DND-41 (cell line): ENCODE data around the gene USF3.

Experiments used
- ATAC-seq: fragments of 200-7000 bp; cut with Tn5 transposase; 3 replicates; pipeline ENCODE4 v1.9.1; 2021; ENCODE audit warnings: low read depth; ENCODE audit not compliant: insufficient read depth
- DNase-seq: peaks from one replicate; pipeline ENCODE4 v3.0.0-alpha.2; 2020
- H2AFZ ChIP-seq: 2 replicates; pipeline ENCODE4 v1.6.0; 2012; ENCODE audit warnings: low read depth, low read length
- H3K27ac ChIP-seq: 2 replicates; pipeline ENCODE4 v1.5.1; 2012; ENCODE audit warnings: low read length, inconsistent platforms
- H3K27me3 ChIP-seq: fragments of 200-600 bp; sonication (generic); 2 replicates; pipeline ENCODE4 v1.6.0; 2012; ENCODE audit warnings: low read length, mild to moderate bottlenecking, inconsistent platforms; ENCODE audit not compliant: insufficient read depth, poor library complexity
- H3K36me3 ChIP-seq: 2 replicates; pipeline ENCODE4 v1.5.1; 2012; ENCODE audit warnings: low read length, inconsistent platforms; ENCODE audit not compliant: insufficient read depth
- H3K4me1 ChIP-seq: 2 replicates; pipeline ENCODE4 v1.5.1; 2012; ENCODE audit warnings: mild to moderate bottlenecking, low read length; ENCODE audit not compliant: insufficient read depth
- H3K4me2 ChIP-seq: 2 replicates; pipeline ENCODE4 v1.6.0; 2012; ENCODE audit warnings: mild to moderate bottlenecking, moderate library complexity, low read length, inconsistent platforms; ENCODE audit not compliant: insufficient read depth
- H3K4me3 ChIP-seq, 2 experiments: fragments of 200-600 bp in 1 of 2; shearing (Covaris generic) in 1 of 2; 2 replicates each; pipeline ENCODE4 v1.5.1; 2012 to 2016; ENCODE audit warnings: inconsistent platforms in 2 of 2, low read length in 2 of 2, mild to moderate bottlenecking in 2 of 2, low read depth in 1 of 2, moderate library complexity in 1 of 2
- H3K79me2 ChIP-seq: 2 replicates; pipeline ENCODE4 v1.6.0; 2012; ENCODE audit warnings: low read length, inconsistent platforms; ENCODE audit not compliant: insufficient read depth
- H3K9ac ChIP-seq: 2 replicates; pipeline ENCODE4 v1.6.0; 2012; ENCODE audit warnings: low read depth, mild to moderate bottlenecking, inconsistent platforms, low read length, moderate library complexity
- H3K9me3 ChIP-seq: 2 replicates; pipeline ENCODE4 v1.5.1; 2012; ENCODE audit warnings: low read length, moderate library complexity, mild to moderate bottlenecking, inconsistent platforms; ENCODE audit not compliant: insufficient read depth, severe bottlenecking
- H4K20me1 ChIP-seq: 2 replicates; pipeline ENCODE4 v1.6.0; 2012; ENCODE audit warnings: low read length; ENCODE audit not compliant: insufficient read depth
- EZH2 ChIP-seq: IDR thresholded peaks from 3 replicates; pipeline ENCODE4 v1.6.1; 2012; ENCODE audit warnings: borderline replicate concordance, low read depth, mild to moderate bottlenecking, moderate library complexity, low read length, inconsistent platforms; ENCODE audit not compliant: severe bottlenecking
- TF ChIP-seq, protein P1 (sequence below): IDR thresholded peaks from 2 replicates; pipeline ENCODE4 v1.5.1; 2012; ENCODE audit warnings: borderline replicate concordance, low read length, moderate library complexity, mild to moderate bottlenecking; ENCODE audit not compliant: poor library complexity, severe bottlenecking; ENCODE audit errors: extremely low read depth

USF3 gene

DNA sequence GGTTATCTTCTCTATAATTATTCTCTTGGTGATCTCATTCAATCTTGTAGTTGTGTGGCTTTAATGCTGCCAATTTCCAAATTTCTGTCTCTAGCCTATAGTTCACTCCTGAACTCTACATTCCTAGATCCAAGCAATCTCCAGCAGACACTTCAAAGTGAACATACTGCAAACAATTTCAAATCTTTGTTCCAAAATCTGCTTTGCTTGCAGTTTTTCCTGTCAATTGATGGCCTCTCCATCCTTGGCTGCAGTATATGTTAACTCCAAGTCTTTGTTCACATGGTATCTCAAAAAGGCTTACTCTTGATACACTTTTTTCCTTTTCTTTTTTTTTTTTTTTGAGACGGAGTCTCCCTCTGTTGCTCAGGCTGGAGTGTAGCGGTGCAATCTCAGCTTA, 32.2 kb upstream of the USF3 start:
- Histone ChIP-seq H2AFZ (no peak overlapping the region), H3K9me3 (no peaks in the 10 kb centered on the region), H3K4me2 (no peak overlapping the region), H3K79me2 (peaks cover 93% of the 10 kb centered on the region), H3K36me3 (peaks cover 24% of the 10 kb centered on the region; the same call in 1 of the 2 replicates), H3K4me1 (no peaks in the 10 kb centered on the region), H4K20me1 (peaks cover 43% of the 10 kb centered on the region), H3K27ac (no peak overlapping the region), H3K9ac (no peak overlapping the region), H3K27me3 (no peaks in the 10 kb centered on the region), H3K4me3 (no peak overlapping the region)
- ATAC-seq = no peak
- TF ChIP-seq, protein P1, sequence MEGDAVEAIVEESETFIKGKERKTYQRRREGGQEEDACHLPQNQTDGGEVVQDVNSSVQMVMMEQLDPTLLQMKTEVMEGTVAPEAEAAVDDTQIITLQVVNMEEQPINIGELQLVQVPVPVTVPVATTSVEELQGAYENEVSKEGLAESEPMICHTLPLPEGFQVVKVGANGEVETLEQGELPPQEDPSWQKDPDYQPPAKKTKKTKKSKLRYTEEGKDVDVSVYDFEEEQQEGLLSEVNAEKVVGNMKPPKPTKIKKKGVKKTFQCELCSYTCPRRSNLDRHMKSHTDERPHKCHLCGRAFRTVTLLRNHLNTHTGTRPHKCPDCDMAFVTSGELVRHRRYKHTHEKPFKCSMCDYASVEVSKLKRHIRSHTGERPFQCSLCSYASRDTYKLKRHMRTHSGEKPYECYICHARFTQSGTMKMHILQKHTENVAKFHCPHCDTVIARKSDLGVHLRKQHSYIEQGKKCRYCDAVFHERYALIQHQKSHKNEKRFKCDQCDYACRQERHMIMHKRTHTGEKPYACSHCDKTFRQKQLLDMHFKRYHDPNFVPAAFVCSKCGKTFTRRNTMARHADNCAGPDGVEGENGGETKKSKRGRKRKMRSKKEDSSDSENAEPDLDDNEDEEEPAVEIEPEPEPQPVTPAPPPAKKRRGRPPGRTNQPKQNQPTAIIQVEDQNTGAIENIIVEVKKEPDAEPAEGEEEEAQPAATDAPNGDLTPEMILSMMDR = no peak
- no peak for TF ChIP-seq EZH2
- DNase-seq = no peak

DNA sequence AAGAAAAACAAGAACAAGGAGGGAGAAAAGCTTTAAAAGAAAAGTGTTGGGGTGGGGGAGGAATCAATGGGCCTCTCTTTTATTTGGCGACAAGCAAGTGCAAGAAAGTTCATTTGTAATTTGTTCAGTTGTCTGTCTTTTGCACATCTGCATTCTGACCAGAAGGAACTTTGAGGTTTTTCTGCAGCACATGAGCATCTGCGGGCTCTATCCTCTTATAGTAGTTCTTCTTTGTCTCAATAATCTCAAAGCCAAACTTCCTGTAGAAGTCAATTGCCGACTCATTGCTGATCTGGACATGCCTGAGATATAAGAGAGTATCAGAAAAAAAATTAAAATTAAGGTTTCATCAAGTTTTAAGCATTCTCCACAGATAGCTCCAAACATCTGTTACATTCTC, 25.2 kb upstream of the USF3 start:
- Histone ChIP-seq H4K20me1 (peaks cover 12% of the 10 kb centered on the region; the same call in 1 of the 2 replicates), H3K27me3 (no peaks in the 10 kb centered on the region), H3K9me3 (no peaks in the 10 kb centered on the region), H2AFZ (no peak overlapping the region), H3K79me2 (peaks cover 32% of the 10 kb centered on the region), H3K27ac (no peak overlapping the region), H3K9ac (no peak overlapping the region), H3K4me3 (no peak overlapping the region), H3K4me1 (no peaks in the 10 kb centered on the region), H3K4me2 (no peak overlapping the region), H3K36me3 (peaks cover 61% of the 10 kb centered on the region)
- no peak for DNase-seq
- ATAC-seq = no peak
- TF ChIP-seq, protein P1 = no peak
- TF ChIP-seq EZH2 = no peak

DNA sequence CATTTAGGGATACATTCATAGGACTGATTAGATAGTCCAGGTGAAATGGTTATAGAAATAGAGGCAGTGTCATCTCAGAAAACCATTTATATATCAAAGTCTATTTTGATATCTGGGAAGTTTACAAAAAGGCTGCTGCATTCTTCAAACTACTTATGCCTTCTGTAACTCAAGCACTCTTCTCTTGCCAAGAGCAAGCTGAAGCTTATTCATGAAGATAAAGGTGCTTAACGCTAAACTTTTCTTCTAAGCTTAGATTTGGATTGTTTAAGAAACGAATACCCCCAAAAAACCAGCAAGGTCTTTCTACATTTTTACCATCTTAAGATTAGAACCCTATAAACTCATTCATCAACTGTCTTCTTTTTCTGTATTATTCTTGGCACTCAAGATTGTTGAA, 23.3 kb upstream of the USF3 start:
- Histone ChIP-seq H3K4me2 (no peak overlapping the region), H3K9ac (no peak overlapping the region), H2AFZ (no peak overlapping the region), H3K27me3 (no peaks in the 10 kb centered on the region), H3K9me3 (no peaks in the 10 kb centered on the region), H3K4me3 (no peak overlapping the region), H4K20me1 (peaks cover 9% of the 10 kb centered on the region; the same call in 1 of the 2 replicates), H3K36me3 (peaks cover 68% of the 10 kb centered on the region), H3K79me2 (peaks cover 14% of the 10 kb centered on the region), H3K4me1 (no peaks in the 10 kb centered on the region), H3K27ac (no peak overlapping the region)
- DNase-seq = no peak
- ATAC-seq = no peak
- TF ChIP-seq, protein P1 = no peak
- TF ChIP-seq EZH2 = no peak

DNA sequence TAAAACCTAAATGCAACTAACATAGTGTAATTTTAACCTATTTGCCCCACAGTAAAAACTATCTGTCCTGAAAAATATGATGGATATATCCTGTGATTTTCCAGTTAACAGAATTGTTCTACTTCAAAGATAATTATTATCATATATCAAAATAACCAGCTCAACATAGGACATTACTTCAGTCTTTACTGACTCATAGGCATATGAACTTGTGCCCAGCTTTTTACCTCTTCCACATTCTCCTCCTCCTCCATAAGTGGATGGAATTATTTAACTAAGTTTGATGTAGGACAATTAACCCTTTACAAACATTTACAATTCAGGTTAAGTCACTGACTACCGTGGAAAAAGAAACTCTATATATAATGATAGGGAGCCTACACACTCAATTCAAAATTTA, 22.9 kb upstream of the USF3 start:
- Histone ChIP-seq H4K20me1 (peaks cover 9% of the 10 kb centered on the region; the same call in 1 of the 2 replicates), H3K9ac (no peak overlapping the region), H3K9me3 (no peaks in the 10 kb centered on the region), H3K79me2 (peaks cover 10% of the 10 kb centered on the region), H3K4me3 (no peak overlapping the region), H3K27ac (no peak overlapping the region), H2AFZ (no peak overlapping the region), H3K36me3 (peaks cover 63% of the 10 kb centered on the region), H3K27me3 (no peaks in the 10 kb centered on the region), H3K4me2 (no peak overlapping the region), H3K4me1 (no peaks in the 10 kb centered on the region)
- ATAC-seq (no peak), DNase-seq (no peak)
- no peak for TF ChIP-seq EZH2
- TF ChIP-seq, protein P1 = no peak
